ENCODE results near the gene APC2.
A peak's percentile ranks its signal among the peaks of the same experiment; 100 is the strongest.

Gene APC2

DNA sequence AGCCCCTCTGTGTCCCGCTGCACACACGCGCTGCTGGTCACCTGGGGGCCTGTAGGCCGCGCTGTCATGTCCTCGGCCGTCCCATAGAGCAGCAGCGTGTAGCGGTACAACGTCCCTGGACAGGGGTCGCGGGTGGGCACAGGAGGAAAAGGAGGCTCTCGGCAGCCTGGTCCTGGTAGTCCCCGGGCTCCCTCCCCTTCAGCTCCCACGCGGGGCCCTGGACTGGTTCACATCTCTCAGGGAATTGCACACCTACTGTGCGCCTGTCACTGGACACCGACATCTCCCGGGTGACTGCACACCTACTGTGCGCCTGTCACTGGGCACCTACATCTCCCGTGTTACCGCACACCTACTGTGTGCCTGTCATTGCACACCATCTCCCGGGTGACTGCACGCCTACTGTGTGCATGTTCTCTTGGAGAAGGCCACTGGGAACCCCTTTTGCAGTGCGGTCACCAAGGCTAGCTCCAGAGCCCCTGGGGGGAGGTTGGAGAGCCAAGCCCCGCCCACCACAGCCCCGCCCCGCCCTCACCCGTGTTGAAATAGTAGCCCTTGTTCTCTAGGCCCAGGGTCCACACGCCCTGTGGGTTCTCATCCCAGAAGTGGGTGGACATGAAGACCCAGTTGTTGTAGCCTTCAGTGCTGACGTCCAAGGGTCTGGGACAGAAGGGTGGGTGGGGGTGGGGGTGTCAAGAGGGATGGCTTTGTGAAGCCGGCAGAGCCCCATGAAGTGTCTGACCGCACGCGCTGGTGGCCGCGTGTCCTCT is 32.6 kb downstream of the APC2 start:
- no peak for DNase-seq

DNA sequence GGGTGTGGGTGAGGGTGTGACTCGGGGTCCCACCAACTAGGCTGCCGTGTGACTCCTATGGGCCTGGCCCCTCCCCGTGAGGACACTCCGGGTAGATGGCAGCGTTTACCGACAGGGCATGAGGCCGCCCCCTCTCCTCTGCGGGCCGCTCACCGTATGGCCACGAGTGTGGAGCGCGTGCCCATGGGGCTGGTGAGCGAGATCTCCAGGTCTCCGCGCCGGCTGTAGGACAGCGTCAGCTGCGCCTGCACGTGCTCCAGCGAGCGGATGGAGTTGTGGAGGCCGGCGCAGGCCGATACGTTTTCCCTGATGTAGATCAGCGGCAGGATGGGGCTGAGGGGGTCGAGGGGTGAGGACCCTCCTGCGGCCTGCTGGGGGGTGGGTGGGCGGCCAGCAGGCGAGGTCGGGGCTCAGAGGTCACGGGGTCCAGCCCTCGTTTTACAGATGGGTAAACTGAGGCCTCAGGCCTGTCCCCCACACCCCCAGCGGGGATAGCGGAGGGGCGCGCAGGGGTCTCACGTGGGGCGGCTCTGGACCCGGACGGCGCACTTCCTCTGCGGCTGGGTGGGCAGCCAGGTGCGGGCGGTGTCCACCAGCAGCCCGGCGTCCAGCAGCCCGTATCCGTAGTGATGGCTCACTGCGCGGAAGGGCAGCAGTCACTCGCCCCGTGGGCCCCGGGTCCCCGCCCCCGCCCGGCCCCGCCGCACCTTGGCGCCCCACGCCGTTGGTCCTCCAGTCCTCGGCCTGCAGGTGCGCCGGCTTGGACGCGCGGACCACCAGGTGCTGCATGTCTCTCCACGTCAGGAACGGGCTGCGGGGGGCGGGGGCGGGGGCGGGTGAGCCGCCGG is 33.4 kb downstream of the APC2 start:
- no peak for DNase-seq

DNA sequence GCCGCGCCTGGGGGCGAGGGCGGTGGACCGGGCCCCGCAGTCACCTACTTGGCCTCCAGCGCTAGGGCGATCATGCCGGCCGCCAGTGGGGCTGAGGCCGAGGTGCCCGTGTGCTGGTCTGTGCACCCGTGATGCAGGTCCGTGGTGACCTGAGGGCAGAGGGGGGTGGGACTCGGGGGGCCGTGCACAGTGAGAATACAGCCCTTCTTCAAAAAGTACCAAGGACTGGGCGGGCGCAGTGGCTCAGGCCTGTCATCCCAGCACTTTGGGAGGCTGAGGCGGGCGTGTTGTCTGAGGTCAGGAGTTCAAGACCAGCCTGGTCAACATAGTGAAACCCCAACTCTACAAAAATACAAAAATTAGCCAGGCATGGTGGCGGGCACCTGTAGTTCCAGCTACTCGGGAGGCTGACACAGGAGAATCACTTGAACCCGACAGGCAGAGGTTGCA is 34.1 kb downstream of the APC2 start:
- DNase-seq = no peak

DNA sequence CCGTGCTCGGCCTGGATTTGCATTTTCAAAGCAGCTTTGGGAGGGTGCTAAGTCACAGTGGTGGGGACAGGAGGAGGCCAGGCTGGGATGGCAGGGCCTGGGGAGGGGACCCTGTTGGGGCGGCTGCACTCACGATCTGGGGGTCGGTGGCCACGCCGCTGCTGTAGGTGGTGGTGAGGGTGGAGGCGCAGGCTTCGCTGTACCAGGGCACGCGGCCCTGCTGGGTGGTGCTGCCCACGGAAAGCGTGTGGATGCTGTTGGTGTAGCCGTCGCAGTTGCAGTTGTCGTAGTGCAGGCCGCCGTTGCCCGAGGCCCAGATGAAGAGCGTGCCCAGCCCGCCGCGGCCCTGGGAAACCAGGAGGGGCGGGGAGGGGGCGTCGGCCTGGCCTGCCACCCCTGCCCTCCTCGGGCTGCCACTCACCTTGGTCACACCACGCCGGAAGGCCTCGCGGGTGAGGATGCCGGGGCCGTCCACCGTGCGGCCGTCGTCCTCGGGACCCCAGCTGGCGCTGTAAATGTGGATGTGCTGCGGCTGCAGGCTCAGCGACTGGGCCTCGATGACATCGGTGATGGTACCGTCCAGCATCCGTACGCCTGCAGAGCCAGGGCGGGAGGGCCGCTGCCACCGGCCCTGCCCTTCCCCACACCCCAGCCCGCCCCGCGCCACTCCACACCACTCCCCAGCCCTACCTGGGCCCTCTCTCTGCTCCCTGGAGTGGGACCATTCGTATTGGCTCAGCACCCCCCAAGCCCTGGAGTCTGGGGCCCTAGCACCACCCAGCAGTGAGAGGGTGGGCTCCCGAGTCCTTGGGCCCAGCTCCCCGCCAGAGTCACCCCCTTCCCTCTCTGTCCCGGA is 37.0 kb downstream of the APC2 start:
- no peak for DNase-seq

DNA sequence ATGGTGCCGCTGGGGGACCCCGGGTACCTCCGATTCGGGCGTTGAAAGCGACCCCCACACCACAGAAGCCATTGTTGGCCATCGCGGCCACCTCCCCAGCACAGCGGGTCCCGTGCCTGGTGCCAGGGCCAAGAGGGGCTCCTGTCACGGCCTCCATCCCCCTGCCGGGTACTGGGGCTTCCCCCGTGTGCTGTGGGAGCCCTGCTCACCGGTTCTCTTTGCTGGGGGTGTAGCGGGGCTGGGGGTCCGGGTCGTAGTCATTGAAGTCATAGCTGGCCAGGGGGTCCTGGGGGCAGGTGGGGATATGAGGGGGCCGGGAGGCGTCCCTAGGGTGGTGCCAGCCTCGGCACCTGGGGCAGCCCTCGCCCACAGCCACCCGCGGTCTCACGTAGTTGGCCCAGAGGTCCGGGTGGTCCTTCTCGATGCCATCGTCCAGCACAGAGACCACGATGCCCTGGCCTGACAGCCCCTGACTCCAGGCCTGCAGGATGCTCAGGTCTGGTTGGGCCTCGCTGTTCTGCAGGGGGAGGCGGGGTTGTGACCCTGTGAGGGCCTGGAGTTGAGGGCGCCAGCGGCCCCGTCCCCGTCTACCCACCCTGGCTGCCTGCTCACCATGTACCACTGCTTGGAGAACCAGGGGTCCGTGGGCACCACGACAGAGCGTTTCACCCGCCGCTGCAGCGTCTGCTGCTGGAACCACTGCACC is 37.8 kb downstream of the APC2 start:
- DNase-seq = no peak

DNA sequence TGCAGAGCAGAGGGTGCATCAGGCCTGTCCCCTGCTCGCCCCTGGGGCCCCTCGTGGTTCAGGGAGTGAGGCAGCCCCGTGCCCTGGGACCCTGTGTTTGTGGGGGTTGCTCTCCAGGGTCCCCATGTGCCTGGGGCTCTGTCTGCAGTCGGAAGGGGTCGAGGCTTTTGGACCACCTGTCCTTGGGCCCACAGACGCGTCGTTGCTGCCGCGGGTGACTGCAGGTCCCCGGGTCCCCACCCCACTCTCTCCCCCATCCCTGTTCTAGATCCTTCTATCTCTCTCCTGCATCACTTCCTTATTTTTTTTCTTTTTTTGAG is 38.3 kb downstream of the APC2 start:
- DNase-seq = no peak

DNA sequence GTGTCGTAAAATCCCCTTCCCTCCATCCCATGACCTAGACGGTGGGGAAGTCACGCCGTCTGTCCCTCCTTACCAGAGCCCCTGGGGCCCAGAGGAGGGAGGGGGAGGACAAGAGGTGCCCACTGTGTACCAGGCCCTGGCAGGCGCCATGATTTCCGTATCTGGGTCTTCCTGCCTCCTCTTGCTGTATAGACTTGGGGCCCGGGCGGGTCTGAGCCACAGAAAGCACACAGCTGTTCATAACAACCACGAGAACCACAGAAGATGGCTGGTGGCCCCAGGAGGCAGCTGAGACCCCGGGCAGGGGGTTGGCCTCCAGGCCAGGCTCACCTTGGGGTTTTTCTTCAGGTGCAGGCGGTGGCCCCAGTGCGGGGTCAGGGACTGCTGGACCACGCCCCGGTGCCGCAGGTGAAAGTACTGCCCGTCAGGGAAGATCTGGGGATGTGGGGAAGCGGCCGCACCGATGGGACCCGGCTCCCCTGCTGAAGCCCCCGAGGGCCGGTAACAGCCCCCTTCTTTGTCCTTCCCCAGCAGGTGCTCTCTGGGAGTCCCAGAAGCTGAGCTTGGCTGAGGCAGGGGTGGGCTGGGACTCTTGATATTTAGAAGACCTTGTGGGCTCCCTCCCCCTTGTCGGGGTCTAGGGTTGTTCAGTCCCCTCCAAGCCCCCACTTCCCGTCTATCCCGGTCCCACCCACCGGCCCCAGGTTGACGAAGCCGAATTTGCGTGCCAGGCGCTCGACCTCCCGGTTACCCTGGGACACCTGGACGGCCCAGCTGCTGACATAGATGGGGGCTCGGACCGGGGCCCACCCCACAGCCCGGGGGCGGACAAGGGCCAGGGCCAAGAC is 39.8 kb downstream of the APC2 start:
- no peak for DNase-seq

DNA sequence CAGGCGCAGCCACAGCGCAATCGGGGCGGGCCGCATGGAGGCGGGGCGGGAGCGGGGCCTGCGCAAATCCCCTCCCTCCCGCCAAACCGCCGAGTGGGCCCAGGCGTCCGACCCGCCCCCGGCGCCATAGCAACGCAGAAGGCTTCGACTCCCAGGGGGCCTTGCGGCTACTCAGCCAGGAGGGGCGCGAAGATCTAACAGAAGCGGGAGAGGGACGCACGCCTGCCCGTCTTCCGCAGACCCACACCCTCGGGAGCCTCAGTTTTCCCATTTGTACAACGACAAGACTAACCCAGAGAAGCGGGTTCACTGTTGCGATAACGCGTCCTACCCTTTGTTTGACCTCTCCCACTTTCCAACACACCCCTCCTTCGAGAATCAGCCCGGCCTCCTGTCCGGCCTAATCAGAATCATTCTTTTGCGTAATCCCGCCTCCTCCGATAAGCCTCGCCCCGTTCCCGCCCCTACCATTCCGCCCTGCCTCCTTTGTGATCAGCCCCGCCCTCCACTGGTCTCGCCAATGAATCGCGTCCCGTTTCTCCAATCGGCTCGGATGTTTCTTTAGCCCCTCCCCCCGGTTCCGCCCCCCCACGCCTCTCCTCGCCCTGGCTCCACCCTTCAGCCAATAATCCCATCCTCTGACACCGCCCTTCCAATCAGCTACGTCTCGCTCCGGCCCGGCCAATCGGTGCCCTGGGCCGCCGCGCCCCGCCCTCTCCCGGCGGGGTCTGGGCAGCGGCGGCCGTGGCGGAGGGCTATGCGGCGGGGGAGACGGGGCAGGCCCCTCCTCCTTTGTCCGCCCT is 40.6 kb downstream of the APC2 start, which contains the start of gene PCSK4:
PCSK4 (minus strand) TSS at position 40 of the 803 bp plus-strand sequence; CDS start at position 36, 4 bp downstream.
- DNase-seq = peak; percentile 98

DNA sequence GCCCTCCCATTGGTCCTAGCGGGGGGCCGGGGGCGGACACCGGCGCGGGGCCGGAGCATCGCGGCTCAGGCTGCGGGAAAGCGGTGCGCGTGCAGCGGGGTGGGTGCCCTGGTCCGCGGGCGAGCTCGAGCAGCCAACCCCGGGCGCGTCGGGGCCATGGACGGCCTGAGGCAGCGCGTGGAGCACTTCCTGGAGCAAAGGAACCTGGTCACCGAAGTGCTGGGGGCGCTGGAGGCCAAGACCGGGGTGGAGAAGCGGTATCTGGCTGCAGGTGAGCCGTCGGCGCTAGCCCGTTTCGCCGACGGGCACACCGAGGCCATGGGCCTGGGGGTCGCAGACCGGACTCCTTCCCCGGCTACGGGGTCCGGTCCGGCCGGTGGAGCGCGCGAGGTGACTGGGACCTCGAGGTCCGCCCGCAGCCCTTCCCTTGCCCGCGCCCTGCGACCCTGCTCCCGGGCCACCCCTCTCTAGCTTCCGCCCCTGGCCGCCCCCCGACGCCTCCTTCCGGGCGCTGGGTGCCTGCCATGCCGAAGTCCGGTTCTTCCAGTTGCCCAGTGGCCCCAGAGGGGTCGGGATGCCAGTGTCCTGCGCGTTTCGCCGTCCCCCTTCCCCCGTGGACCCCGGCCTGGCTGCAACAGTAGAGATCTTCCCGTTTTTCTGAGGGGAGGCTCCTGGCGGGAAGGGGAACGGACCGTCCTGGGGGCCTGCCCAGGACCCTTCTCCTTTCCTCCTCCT is 41.4 kb downstream of the APC2 start, which contains the start of gene REEP6:
REEP6 (plus strand) TSS at position 68 of the 735 bp plus-strand sequence; CDS start at position 157, 89 bp downstream.
- DNase-seq = no peak

DNA sequence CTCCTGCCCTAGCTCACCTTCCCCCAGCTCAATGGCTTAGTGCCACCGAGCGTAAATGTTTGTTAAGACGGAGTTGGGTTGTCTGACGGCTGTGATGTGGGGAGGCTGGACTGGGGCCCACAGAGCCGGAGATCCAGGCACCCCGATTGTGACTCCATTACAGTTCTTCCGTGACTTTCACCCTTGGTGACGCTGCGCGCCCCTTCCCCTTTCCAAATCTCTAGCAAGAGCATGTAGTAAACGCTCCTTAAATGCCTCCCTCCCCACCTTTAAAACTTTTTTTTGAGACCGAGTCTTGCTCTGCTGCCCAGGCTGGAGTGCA is 41.9 kb downstream of the APC2 start:
- DNase-seq = no peak

DNA sequence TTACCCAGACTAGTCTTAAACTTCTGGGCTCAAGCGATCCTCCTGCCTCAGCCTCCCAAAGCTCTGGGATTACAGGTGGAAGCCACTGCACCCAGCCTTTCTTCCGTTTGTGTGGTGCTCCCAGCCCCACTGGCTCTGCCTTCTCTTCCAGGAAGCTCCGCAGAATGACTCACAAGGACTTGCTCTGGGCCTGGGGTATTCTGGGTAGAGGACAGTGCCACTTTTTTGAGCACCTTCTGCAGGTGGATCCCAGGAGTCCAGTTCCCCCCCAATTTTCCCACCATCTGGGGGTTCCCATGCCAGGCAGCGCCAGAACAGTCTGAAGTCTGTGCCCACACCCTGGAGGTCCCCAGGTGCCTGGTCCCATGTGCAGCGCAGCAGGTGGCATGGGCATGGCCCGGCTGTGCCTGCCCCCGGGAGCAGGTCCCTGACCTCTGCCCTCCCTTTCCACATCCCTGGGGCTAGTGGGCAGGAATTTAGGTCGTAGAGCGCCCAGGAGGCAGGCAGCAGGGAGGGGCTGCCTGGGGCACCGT is 42.6 kb downstream of the APC2 start:
- no peak for DNase-seq

DNA sequence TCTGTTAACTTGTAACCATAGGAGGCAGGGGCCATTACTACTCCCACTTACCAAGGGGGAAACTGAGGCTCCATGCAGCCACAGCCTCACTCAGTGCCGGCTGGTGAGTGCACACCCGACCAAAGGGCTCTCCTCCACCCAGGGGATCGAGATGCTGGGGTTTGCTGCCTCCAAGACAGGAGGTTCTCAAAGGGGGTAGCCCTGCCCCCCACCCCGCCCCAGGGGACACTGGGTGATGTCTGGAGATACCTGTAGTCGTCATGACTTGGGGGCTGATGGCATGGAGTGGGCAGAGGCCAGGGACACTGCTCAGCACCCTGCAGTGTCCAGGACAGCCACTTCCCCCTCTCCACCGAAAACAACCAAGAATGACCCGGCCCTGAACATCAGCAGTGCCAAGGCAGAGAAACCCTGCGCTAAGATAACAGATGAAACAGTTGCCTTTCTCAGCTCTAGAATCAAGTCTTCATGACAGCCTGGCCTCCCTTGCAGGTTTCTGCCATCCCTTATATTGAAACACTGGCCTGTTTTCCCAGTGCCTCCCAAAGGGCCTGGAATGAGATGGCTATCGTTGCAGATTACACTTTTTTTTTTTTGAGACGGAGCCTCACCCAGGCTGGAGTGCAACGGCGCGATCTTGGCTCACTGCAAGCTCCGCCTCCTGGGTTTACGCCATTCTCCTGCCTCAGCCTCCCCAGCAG is 44.3 kb downstream of the APC2 start:
- no peak for DNase-seq

DNA sequence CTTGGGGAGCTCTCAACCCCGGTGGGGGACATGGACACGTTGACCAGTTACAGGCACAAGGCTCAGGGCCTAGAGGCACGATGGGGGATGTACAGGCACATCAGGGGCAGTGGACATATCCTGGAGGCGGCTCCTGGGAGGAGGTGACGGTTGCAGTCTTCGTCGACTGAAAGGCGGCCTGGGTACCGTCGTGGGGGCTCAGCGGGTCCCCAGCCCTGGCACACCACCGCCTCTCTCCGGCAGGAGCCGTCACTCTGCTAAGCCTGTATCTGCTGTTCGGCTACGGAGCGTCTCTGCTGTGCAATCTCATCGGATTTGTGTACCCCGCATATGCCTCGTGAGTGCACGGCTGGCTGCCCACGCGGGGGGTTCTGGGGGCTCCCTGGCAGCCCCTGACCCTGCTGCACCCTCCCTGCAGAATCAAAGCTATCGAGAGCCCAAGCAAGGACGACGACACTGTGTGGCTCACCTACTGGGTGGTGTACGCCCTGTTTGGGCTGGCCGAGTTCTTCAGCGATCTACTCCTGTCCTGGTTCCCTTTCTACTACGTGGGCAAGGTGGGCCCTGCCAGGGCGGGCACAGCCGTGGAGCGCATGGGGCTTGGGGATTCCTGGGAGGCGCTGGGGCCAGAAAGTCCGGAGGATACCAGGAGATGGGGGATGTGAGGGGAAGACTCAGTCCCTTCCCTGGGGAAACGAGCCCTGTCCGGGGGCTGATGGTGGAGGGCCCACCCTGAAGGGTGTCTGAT is 45.3 kb downstream of the APC2 start:
- DNase-seq = no peak

DNA sequence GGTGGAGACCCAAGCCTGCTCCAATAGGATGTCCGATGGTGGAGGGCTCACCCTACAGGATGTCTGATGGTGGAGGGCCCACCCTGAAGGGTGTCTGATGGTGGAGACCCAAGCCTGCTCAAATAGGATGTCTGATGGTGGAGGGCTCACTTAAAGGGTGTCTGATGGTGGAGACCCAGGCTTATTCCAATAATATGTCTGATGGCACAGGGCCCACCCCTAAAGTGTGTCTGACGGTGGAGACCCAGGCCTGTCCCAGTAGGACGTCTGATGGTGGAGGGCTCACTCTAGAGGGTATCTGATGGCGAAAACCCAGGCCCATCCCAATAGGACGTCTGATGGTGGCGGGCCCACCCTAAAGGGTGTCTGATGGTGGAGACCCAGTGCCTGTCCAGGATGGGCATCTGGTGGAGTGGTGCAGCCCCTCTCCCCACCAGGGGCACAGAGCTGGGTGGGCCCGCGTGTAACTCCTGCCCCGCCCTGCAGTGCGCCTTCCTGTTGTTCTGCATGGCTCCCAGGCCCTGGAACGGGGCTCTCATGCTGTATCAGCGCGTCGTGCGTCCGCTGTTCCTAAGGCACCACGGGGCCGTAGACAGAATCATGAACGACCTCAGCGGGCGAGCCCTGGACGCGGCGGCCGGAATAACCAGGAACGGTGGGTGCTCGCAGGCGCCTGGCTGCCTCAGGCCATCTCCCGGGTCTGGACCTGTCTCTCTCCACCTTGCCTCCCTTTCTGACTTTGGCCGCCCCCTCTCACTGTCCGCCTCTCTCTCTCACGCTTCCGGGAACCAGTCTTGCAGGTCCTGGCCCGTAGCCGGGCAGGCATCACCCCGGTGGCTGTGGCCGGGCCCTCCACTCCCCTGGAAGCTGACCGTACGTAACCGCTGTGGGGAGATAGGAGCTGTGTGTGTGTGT is 46.1 kb downstream of the APC2 start:
- no peak for DNase-seq

DNA sequence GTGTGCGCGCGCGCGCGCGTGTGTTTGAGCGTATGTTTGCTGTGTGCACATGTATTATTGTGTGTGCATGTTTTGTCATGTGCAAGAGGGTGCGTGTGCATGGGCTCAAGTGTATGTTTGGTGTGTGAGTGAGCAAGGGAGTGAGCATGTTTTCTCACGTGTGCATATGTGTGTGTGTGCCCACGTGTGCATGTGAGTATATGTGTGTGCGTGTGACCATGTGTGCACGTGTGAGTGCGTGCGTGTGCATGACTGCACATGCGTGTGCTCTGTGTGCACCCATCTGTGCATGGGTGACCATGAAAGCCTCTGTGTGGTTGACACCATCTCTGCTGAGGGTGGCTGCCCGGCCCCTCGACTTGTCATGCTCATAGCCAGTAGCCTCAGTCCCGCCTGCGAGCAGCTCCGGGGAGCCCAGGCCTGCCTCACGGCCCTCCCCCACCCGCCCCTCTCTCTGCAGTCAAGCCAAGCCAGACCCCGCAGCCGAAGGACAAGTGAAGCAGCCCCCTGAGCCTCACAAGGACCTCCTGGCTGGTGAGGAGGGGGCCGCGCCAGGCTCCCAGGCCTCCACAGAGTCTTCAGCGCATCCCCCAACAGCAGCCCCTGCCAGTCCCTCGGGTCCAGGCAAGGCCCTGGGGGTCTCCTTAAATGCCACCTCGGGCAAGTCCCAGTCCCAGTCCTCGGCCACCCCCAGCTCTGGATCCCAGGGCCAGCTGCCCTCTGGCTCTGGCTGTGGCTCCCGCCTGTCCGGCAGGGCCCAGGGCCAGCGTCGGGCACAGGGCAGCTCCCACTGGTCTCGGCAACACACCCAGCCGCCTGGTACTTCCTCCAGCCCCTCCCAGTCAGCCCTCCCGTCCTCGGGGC is 47.0 kb downstream of the APC2 start:
- no peak for DNase-seq

DNA sequence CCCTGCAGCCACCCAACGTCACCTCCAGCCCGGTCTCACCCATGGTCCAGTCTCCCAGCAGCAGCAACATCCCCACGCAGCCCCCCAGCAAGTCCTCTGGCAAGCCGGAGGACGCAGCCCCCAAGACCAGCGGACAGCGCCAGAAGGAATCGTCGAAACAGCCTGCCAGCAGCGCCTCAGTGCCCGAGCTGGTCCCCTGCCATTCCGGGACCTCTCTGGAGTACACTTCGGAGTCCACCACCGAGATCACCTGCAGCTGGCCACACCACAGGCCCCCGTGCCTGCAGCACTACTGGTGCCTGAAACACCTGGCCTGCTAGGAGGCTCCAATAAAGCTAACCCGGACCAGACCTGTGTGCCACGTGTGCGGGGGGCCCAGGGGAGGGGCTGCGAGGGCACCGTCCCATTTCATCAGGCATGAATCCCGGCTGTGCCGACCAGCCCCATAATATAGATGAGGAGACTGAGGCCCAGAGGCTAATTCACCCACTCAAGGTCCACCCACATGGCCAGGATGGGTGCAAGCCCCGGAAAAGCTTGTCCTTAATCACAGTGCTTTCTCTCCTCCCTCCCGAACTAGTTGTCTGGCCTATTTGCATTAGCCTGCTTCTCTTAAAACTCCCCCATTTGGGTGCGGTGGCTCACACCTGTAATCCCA is 47.8 kb downstream of the APC2 start:
- DNase-seq = no peak

Data from DMS79 treated with DMSO at 0.1 percent for 48 hours (cell line).